NCI-H2196 treated with DMSO at 0.1 percent for 48 hours (cell line): ENCODE data around the gene POU3F1.
"Not testable (repeated sequence)": the region's sequence is repeated elsewhere in the genome, so short reads cannot be mapped to it uniquely, and the experiment has no call there.

Experiments
- DNase-seq: peaks from one replicate; lab custom pipeline; 2025; ENCODE audit not compliant: unreplicated experiment; lab: John Stamatoyannopoulos, UW

POU3F1 gene

GRCh38 chr1:38047603-38048141 is 1.1 kb upstream of the POU3F1 start:
- DNase-seq: no peak

GRCh38 chr1:38046884-38047602 is 450 bp upstream of the POU3F1 start:
- DNase-seq: peak; percentile 76

- no peak for DNase-seq
These were observed 926 bp downstream of the POU3F1 start for GRCh38 chr1:38045401-38046332.

GRCh38 chr1:38044221-38045215 is 2.1 kb downstream of the POU3F1 start:
- DNase-seq: no peak

GRCh38 chr1:38043036-38043747 is 3.4 kb downstream of the POU3F1 start:
- no peak for DNase-seq

- DNase-seq: no peak
These were observed 4.4 kb downstream of the POU3F1 start for GRCh38 chr1:38041936-38042834.

GRCh38 chr1:38039331-38040088 is 7.1 kb downstream of the POU3F1 start:
- no peak for DNase-seq

- DNase-seq: no peak
These were observed 7.7 kb downstream of the POU3F1 start for GRCh38 chr1:38038861-38039260.

- no peak for DNase-seq
These were observed 9.2 kb downstream of the POU3F1 start for GRCh38 chr1:38037221-38037939.

- DNase-seq: no peak
These were observed 11.7 kb downstream of the POU3F1 start for GRCh38 chr1:38034871-38035270.

- not testable (repeated sequence) for DNase-seq
These were observed 13.6 kb downstream of the POU3F1 start for GRCh38 chr1:38032992-38033391.

- no peak for DNase-seq
These were observed 15.1 kb downstream of the POU3F1 start for GRCh38 chr1:38031513-38031866.

- DNase-seq: no peak
These were observed 15.7 kb downstream of the POU3F1 start for GRCh38 chr1:38030596-38031512.

GRCh38 chr1:38029685-38030511 is 16.7 kb downstream of the POU3F1 start:
- DNase-seq: no peak

- DNase-seq: no peak
These were observed 17.4 kb downstream of the POU3F1 start for GRCh38 chr1:38029081-38029681.
